ENCODE data around the gene NUDC.

The NUDC gene

DNA sequence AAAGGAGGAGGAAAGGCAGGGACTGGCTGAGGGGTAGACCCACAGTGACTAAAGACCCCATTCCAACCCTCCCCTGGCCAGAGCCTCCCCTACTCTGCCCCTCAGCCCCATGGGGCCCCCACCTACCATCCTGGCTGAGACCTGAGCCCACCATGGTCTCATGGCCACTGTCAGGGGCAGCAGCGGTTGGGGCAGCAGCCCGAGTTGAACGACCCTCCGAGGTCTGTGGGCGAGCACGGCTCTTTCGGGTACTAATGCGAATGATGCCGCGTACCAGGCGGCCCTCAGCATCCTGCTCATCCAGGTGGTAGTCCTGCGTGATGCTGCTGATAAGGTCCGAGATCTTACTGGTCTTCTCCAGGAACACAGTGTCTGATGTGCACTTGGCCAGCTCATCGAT is 29.7 kb downstream of the NUDC start:
- no peak for DNase-seq (ENCODE audit: low read depth)

- DNase-seq (ENCODE audit: low read depth) = no peak
These were observed 30.4 kb downstream of the NUDC start for GRCh38 chr1:26951821-26952497.

DNA sequence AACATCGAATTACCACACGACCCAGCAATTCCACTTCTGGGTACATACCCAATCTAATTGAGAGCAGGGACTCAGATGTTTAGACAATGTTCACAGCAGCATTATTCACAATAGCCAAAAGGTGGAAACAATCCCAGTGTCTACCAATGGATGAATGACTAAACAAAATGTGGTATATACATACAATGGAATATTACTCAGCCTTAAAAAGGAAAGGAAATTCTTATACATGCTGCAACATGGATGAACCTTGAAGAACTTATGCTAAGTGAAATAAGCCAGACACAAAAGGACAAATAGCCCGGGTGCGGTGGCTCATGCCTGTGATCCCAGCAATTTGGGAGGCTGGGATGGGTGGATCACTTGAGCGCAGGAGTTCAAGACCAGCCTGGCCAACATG is 31.8 kb downstream of the NUDC start:
- no peak for DNase-seq (ENCODE audit: low read depth)

DNA sequence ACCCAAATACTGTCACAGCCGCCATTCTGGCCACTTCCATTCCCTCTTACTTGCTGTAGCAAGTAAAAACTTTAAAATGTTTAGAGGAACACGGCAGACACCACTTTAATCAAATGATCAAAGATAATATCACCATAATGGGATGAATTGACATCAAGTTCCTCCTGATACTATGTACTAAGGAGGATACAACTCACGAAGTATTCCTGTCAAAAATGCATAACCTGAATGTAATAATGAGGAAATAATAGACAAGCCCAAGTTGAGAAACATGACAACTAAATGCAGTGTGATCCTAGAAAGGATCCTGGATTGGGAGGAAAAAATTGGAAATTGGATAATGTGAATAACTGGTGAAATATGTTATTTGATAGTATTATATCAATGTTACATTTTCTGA is 34.8 kb downstream of the NUDC start:
- no peak for DNase-seq (ENCODE audit: low read depth)

- DNase-seq (ENCODE audit: low read depth) = no peak
These were observed 35.8 kb downstream of the NUDC start for GRCh38 chr1:26957306-26957705.

GRCh38 chr1:26959270-26959669 is 37.7 kb downstream of the NUDC start:
- no peak for DNase-seq (ENCODE audit: low read depth)

- no peak for DNase-seq (ENCODE audit: low read depth)
These were observed 38.4 kb downstream of the NUDC start, which contains the start of gene KDF1 for GRCh38 chr1:26959722-26960624. KDF1 (minus strand) TSS chr1:26960468; CDS start chr1:26952380, 8,088 bp downstream.

GRCh38 chr1:26960625-26960966 is 39.1 kb downstream of the NUDC start:
- no peak for DNase-seq (ENCODE audit: low read depth)

GRCh38 chr1:26961826-26962225 is 40.3 kb downstream of the NUDC start:
- peak; percentile 36 for DNase-seq (ENCODE audit: low read depth)

DNA sequence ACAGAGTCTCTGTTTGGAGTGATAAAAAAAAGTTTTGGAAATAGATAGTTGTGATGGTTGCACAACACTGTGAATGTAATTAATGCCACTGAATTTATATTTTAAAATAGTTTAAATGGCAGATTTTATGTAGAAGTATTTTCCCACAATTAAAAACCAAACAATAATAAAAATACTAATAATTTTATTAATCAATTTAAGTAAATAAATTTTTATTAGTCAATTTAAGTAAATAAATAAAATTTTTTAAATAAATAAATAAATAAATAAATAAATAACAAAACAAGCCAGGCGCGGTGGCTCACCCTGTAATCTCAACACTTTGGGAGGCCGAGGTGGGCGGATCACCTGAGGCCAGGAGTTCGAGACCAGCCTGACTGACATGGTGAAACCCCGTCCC is 43.7 kb downstream of the NUDC start:
- DNase-seq (ENCODE audit: low read depth) = no peak

GRCh38 chr1:26965628-26966027 is 44.1 kb downstream of the NUDC start:
- no peak for DNase-seq (ENCODE audit: low read depth)

DNA sequence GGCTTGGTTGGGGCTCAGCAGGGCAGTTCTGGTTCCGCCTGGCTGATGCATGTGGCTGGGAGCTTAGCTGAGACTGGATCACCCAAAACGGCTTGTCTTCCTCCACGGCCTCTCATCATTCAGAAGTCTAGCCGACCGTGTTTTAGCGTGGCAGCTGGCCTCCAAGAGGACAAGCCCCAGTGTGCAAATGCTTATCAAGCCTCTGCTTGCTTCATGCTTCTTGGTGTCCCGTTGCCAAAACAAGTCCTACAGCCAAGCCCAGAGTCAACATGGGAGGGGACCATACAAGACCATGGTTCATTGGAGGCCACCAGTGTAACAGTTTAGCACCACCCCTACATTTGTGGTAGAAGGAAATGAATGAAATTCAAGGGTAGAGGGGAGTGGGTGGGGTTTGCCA is 49.3 kb downstream of the NUDC start:
- no peak for DNase-seq (ENCODE audit: low read depth)

- no peak for DNase-seq (ENCODE audit: low read depth)
These were observed 50.0 kb downstream of the NUDC start for GRCh38 chr1:26971590-26971989.

DNA sequence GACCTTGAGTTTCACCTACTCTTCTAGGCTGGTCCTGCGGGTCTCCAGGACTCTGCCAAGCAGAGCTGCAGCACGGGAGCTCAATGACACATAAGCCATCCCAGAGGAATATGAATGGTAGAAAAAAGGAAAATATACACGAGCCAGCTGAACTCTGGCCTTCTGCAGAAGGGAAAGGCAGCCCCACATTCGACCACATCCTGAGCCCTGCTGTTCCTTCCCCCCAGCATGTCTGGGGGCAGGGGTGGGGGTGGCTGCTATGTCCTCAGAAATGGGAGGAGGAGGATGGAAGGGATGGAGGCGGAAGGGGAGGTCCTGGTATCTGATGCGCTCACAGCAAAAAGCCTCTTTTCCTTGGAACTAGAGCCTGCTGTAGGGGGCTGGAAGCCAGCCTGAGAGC is 50.8 kb downstream of the NUDC start:
- no peak for DNase-seq (ENCODE audit: low read depth)

GRCh38 chr1:26972821-26973220 is 51.3 kb downstream of the NUDC start:
- no peak for DNase-seq (ENCODE audit: low read depth)

DNA sequence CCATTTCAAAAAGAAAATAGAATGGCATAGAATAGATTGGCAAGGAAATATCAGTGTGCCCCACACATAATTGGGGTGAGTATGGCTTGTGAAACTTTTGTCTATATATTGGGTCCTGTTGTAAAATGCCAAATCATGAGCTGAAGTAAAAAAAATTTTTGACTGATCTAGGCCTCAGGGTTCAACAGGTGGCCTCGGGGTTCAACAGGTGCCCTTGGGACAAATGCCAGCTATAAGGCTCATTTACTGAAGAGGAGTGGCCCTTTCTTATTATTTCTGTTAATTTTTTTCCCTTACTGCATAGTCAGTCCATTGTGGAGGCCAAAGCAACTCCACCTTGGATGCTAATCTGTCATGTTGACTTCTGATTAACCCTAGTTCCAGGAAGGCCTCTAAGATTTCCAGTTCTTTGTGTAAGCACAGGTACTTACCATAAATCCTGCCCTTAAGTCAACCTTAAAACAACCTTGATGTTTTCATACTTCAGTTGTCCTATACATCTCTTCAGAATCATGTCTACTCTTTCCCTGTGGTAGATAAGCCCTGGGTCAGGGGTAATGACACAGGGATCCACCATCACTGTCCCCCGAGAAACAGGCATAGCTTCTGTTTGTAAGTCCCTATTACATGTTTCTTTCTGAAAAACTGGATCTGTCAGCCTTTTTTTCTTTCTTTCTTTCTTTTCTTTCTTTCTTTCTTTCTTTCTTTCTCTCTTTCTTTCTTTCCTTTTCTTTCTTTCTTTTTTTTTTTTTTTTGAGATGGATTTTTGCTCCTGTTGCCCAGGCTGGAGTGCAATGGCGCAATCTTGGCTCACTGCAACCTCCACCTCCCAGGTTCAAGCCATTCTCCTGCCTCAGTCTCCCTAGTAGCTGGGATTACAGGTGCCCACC is 55.3 kb downstream of the NUDC start:
- no peak for DNase-seq (ENCODE audit: low read depth)

- DNase-seq (ENCODE audit: low read depth) = no peak
These were observed 57.4 kb downstream of the NUDC start for GRCh38 chr1:26978901-26979300.

DNA sequence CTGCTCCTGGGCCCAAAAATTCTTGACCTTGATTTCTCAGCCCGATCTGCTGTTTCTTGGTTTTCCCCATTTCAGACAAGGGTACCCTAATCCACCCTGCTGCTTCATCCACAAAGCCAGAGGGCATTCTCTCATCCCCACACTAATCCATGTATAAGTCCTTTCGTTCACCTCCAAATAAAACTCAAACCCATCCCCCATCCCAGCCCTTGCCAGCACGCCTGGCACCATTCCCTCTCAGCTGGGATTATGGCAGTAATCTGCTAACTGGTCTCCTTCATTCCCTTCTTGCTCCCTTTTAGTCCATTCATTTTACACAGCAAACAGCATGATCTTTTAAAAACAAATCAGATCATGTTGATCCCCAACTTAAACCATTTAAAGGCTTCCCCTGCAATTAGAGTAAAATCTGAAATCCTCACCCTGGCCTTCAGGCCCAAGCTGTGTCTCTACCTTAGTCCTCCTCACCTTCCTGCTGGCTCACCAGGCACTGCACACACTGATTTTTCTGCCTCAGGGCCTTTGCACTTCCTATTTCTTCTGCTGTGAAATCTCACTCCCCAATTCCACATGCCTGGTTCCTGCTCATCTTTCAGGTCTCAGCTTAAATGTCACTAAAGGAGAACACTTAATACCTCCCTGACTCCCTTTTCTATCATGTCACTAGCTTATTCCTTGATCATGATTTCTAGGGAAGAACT is 59.8 kb downstream of the NUDC start:
- no peak for DNase-seq (ENCODE audit: low read depth)

DNA sequence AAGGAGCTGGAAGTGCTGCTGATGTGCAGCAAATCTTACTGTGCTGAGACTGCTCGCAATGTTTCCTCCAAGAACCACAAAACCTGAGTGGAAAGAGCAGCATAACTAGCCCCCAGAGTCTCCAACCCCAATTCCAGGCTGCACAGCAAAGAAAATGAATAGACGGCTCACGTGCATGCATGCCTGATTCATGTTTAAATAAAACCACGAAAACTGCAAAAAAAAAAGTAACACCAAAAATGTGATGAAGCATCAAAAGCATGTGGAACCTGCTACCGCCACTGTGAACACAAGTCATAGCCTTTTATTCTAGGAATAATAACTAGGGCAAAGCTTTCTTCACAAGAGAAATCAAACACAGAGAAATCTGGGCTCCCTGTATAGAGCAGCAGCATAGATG is 62.3 kb downstream of the NUDC start:
- no peak for DNase-seq (ENCODE audit: low read depth)

DNA sequence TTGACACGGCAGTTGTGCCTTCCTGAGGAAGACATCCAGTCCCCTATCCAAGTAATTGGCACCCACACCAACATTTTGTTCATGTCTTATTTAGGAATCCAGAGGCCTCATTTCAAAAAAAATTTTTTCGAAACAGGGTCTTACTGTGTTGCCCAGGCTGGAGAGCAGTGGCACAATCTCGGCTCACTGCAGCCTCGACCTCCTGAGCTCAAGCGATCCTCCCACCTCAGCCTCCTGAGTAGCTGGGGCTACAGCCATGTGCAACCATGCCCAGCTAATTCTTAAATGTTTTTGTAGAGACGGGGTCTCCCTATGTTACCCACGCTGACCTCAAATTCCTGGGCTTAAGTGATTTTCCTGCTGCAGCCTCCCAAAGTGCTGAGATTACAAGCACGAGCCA is 62.7 kb downstream of the NUDC start:
- no peak for DNase-seq (ENCODE audit: low read depth)

DNA sequence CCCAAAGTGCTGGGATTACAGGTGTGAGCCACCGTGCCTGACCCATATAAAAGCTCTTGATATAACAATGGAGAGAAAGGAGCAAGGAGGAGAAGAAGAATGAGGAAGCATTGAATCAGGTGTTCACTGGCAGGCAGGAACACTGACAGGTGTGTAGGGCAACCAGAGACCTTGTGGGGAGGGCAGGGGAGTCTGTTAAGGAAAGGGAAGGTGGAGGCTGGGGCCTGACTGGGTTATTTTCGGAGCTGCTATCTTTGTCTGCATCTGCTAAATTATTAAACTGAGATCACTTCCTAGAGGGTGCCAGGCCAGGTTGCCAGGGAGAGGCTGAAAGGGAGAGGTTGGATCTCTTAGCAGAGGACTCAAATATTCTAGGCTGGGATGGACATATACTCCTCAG is 65.1 kb downstream of the NUDC start:
- DNase-seq (ENCODE audit: low read depth) = no peak

Measured in HS-27A (cell line).